Astrocyte (in vitro differentiated cells and primary cell): Measurements from ENCODE around the gene CHD5. TPM values are rescaled to one million over a fixed set of nuclear protein-coding genes. Genes with fewer than 3 reads are reported as not detected.

ENCODE experiments used
- DNase-seq: peaks from one replicate; pipeline ENCODE4 v3.0.0-alpha.2; 2010; ENCODE audit warnings: low read depth
- FAIRE-seq: peaks from 2 replicates; lab custom pipeline; 2011; peaks lifted over from hg19 to GRCh38; lab: Jason Lieb, UNC
- H2AFZ ChIP-seq: 2 replicates; pipeline ENCODE4 v1.6.0; 2012; ENCODE audit warnings: low read depth, low read length, inconsistent platforms
- H3K27ac ChIP-seq: 2 replicates; pipeline ENCODE4 v1.5.1; 2011; ENCODE audit warnings: low read depth, low read length, inconsistent platforms
- H3K27me3 ChIP-seq: 2 replicates; pipeline ENCODE4 v1.6.0; 2011; ENCODE audit warnings: low read length, inconsistent platforms; ENCODE audit not compliant: insufficient read depth
- H3K36me3 ChIP-seq: 2 replicates; pipeline ENCODE4 v1.5.1; 2011; ENCODE audit warnings: low read length, inconsistent platforms; ENCODE audit not compliant: insufficient read depth
- H3K4me1 ChIP-seq: 2 replicates; pipeline ENCODE4 v1.5.1; 2011; ENCODE audit warnings: low read length, inconsistent platforms; ENCODE audit not compliant: insufficient read depth
- H3K4me2 ChIP-seq: 2 replicates; pipeline ENCODE4 v1.6.0; 2012; ENCODE audit warnings: low read length, inconsistent platforms
- H3K4me3 ChIP-seq: 2 replicates; pipeline ENCODE4 v1.5.1; 2011; ENCODE audit warnings: low read depth, mild to moderate bottlenecking, low read length, inconsistent platforms; ENCODE audit not compliant: insufficient read depth
- H3K79me2 ChIP-seq: 2 replicates; pipeline ENCODE4 v1.6.0; 2012; ENCODE audit warnings: mild to moderate bottlenecking, low read length, inconsistent platforms; ENCODE audit not compliant: insufficient read depth
- H3K9ac ChIP-seq: 2 replicates; pipeline ENCODE4 v1.6.0; 2012; ENCODE audit warnings: mild to moderate bottlenecking, low read length, inconsistent platforms
- H3K9me3 ChIP-seq: 2 replicates; pipeline ENCODE4 v1.5.1; 2012; ENCODE audit warnings: low read depth, mild to moderate bottlenecking, low read length, inconsistent platforms; ENCODE audit not compliant: insufficient read depth
- H4K20me1 ChIP-seq: 2 replicates; pipeline ENCODE4 v1.6.0; 2012; ENCODE audit warnings: low read length, inconsistent platforms; ENCODE audit not compliant: insufficient read depth
- H3K27ac Mint-ChIP-seq: one replicate; pipeline ENCODE4 v1.8.0; 2021; ENCODE audit warnings: mild to moderate bottlenecking, mixed read lengths; ENCODE audit not compliant: unreplicated experiment
- H3K27me3 Mint-ChIP-seq: one replicate; pipeline ENCODE4 v1.8.0; 2021; ENCODE audit warnings: low read depth, mixed read lengths; ENCODE audit not compliant: unreplicated experiment
- H3K36me3 Mint-ChIP-seq: one replicate; pipeline ENCODE4 v1.8.0; 2021; ENCODE audit warnings: low read depth, mixed read lengths; ENCODE audit not compliant: unreplicated experiment
- H3K4me1 Mint-ChIP-seq: one replicate; pipeline ENCODE4 v1.8.0; 2021; ENCODE audit warnings: low read depth, mixed read lengths; ENCODE audit not compliant: unreplicated experiment
- H3K4me3 Mint-ChIP-seq: one replicate; pipeline ENCODE4 v1.8.0; 2021; ENCODE audit warnings: mild to moderate bottlenecking, moderate library complexity, mixed read lengths; ENCODE audit not compliant: unreplicated experiment
- H3K9me3 Mint-ChIP-seq: one replicate; pipeline ENCODE4 v1.8.0; 2021; ENCODE audit warnings: mild to moderate bottlenecking, mixed read lengths; ENCODE audit not compliant: unreplicated experiment
- CTCF ChIP-seq: IDR thresholded peaks from 2 replicates; pipeline ENCODE4 v1.5.1; 2011; ENCODE audit warnings: low read depth, mild to moderate bottlenecking, inconsistent platforms, low read length, moderate library complexity; ENCODE audit not compliant: insufficient read depth
- EZH2 ChIP-seq: IDR thresholded peaks from 2 replicates; pipeline ENCODE4 v1.6.1; 2012; ENCODE audit warnings: mild to moderate bottlenecking, low read length, inconsistent platforms; ENCODE audit not compliant: insufficient read depth
- total RNA-seq: library from RNA; stranded (reverse); gene quantifications from 2 replicates; pipeline ENCODE4 v1.2.1, GENCODE V29; 2021

CHD5 gene
- total RNA-seq, 1 donor from 2014 or later, result 0.18 TPM

DNA sequence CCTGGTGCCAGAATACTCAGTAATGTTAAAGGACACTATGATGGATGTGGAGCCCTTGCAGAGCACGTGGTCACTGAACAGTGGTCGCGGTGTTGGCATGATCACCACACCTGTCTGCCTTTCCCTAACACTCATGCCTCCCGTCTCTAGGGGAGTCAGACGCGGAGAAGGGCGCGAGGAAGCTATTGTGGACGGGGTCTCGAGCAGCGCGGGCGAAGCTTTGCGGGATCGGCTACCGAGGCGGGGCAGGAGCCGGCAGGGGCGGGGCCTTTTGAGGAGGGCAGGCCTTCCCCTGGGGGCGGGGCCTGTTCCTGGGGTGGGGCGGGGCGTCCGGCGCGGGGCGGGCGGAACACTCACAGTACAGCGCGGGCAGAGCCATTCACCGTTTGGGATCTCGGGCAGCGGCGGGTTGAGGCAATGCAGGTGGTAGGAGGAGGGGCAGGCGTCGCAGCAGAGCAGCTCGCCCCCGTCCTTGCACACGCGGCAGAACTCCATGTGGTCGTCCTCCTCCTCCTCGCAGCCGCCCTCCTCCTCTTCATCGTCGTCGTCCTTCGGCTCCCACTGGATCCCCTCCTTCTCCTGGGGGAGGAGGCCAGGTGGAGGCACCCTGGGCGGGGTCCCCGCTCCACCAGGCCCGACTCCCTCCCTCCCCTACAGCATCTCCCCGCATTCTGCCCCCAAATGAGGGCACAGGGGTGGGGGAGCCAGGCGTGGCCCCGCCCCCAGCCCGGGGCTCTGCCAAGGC lies 31.5 kb downstream of the CHD5 start:
- Histone ChIP-seq H3K79me2 (no peaks in the 10 kb centered on the region), H3K4me3 (no peak overlapping the region), H3K27ac (no peak overlapping the region), H3K9me3 (no peaks in the 10 kb centered on the region), H2AFZ (peak overlapping the region; percentile 41), H4K20me1 (no peaks in the 10 kb centered on the region), H3K27me3 (peaks cover 4% of the 10 kb centered on the region), H3K4me1 (no peaks in the 10 kb centered on the region), H3K4me2 (peak overlapping the region; percentile 52), H3K9ac (no peak overlapping the region), H3K36me3 (no peaks in the 10 kb centered on the region)
- peaks cover 59% of the 10 kb centered on the region for H3K27me3 Mint-ChIP-seq
- H3K36me3 Mint-ChIP-seq, result peaks cover 3% of the 10 kb centered on the region
- H3K4me1 Mint-ChIP-seq, result no peaks in the 10 kb centered on the region
- FAIRE-seq, result no peak
- DNase-seq, result no peak
- TF ChIP-seq CTCF (no peak), EZH2 (no peak)
- no peak overlapping the region for H3K27ac Mint-ChIP-seq
- H3K4me3 Mint-ChIP-seq, result peak overlapping the region; percentile 46
- peaks cover 3% of the 10 kb centered on the region for H3K9me3 Mint-ChIP-seq

DNA sequence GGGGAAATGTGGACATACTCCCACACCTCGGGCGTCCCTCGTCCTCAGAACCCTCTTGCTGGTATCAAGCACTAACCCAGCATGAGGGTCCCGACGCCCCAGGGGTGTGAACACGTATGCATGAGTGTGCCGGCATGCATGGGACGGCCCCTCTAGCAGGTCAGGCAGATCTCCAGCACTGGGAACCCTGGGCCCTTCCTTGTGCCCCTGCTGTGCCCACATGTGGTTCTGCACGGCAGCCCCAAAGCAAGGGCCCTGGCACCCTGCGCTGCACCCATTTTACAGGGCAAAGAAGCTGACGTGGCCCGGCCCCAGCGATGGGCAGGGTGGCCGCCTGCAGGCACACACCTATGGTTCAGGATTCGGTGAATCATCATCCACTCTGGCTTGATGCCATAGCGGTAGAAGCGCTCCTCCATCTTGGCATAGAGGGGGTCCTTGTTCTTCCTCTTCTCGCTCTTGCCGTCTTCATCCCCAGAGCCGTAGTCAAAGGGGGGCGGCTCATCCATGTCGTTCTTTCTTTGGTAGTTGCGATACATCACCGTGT lies 34.2 kb downstream of the CHD5 start:
- Mint-ChIP-seq H3K36me3 (no peaks in the 10 kb centered on the region), H3K4me3 (no peak overlapping the region), H3K27ac (no peak overlapping the region), H3K4me1 (no peaks in the 10 kb centered on the region), H3K27me3 (peaks cover 47% of the 10 kb centered on the region), H3K9me3 (peaks cover 3% of the 10 kb centered on the region)
- Histone ChIP-seq H3K27me3 (peaks cover 4% of the 10 kb centered on the region), H4K20me1 (no peaks in the 10 kb centered on the region), H3K79me2 (no peaks in the 10 kb centered on the region), H3K9me3 (no peaks in the 10 kb centered on the region), H3K4me2 (no peak overlapping the region), H3K4me3 (no peak overlapping the region), H3K27ac (no peak overlapping the region), H2AFZ (no peak overlapping the region), H3K4me1 (no peaks in the 10 kb centered on the region), H3K9ac (no peak overlapping the region), H3K36me3 (no peaks in the 10 kb centered on the region)
- DNase-seq (no peak), FAIRE-seq (no peak)
- no peak for TF ChIP-seq CTCF
- no peak for TF ChIP-seq EZH2

DNA sequence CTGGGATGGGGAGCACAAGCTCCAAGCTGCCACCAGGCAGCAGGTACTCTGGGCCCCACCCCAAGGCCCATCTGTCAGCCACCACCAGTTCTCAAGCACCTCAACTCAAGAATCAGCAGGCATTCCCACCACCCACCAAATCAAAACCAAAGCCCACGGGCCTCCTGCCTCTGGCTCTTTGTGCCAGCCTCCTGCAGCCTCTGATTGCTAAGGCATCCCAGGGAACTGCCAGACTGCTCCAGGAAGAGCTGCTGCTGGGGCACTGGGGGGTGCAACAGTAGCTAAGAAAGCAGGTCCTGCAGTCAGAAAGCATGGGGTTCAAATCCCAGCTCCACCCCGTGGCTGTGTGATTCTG lies 34.7 kb downstream of the CHD5 start:
- FAIRE-seq (no peak), DNase-seq (no peak)
- Histone ChIP-seq H3K27ac (no peak overlapping the region), H3K4me2 (no peak overlapping the region), H4K20me1 (no peaks in the 10 kb centered on the region), H3K4me1 (no peaks in the 10 kb centered on the region), H3K9ac (no peak overlapping the region), H2AFZ (no peak overlapping the region), H3K27me3 (peaks cover 4% of the 10 kb centered on the region), H3K4me3 (no peak overlapping the region), H3K9me3 (no peaks in the 10 kb centered on the region), H3K79me2 (no peaks in the 10 kb centered on the region), H3K36me3 (no peaks in the 10 kb centered on the region)
- peaks cover 47% of the 10 kb centered on the region for H3K27me3 Mint-ChIP-seq
- no peak for TF ChIP-seq CTCF
- no peak for TF ChIP-seq EZH2
- peaks cover 3% of the 10 kb centered on the region for H3K9me3 Mint-ChIP-seq
- no peak overlapping the region for H3K4me3 Mint-ChIP-seq
- H3K27ac Mint-ChIP-seq, result no peak overlapping the region
- no peaks in the 10 kb centered on the region for H3K4me1 Mint-ChIP-seq
- H3K36me3 Mint-ChIP-seq, result no peaks in the 10 kb centered on the region
